Activated B cell treated with CpG ODN at 0.5 μM for 24 hours (primary cell): ENCODE measurements around the gene OSBPL2. TPM values are rescaled to one million over a fixed set of nuclear protein-coding genes. Genes with fewer than 3 reads are reported as not detected.

ENCODE experiments used
- ATAC-seq: fragments of 200-7000 bp; cut with Tn5 transposase; one replicate; pipeline ENCODE4 v1.10.0; 2021; ENCODE audit warnings: low read depth, mild to moderate bottlenecking, moderate library complexity
- CTCF ChIA-PET: fragments of 350-600 bp; sonication (Branson Sonifier 250); formaldehyde crosslinking; loops from one replicate; lab custom pipeline; 2021; ENCODE audit warnings: antibody characterized with exemption; lab: Charles Lee
- POLR2A ChIA-PET: fragments of 350-600 bp; sonication (Branson Sonifier 250); formaldehyde crosslinking; loops from one replicate; lab custom pipeline; 2021; ENCODE audit warnings: antibody characterized with exemption; lab: Charles Lee
- DNase-seq: peaks from one replicate; pipeline ENCODE4 v3.0.0; 2022
- H3K27ac Mint-ChIP-seq: one replicate; pipeline ENCODE4 v1.8.0; 2020; ENCODE audit warnings: mixed read lengths
- H3K27me3 Mint-ChIP-seq: one replicate; pipeline ENCODE4 v1.8.0; 2021; ENCODE audit warnings: mixed read lengths
- H3K36me3 Mint-ChIP-seq: one replicate; pipeline ENCODE4 v1.8.0; 2021; ENCODE audit warnings: low read depth, mixed read lengths
- H3K4me1 Mint-ChIP-seq: one replicate; pipeline ENCODE4 v1.8.0; 2021; ENCODE audit warnings: mixed read lengths
- H3K4me3 Mint-ChIP-seq: one replicate; pipeline ENCODE4 v1.8.0; 2020; ENCODE audit warnings: mild to moderate bottlenecking, mixed read lengths
- H3K9me3 Mint-ChIP-seq: one replicate; pipeline ENCODE4 v1.8.0; 2020; ENCODE audit warnings: mixed read lengths
- intact Hi-C: fragments of 100-400 bp; cut with micrococcal nuclease; formaldehyde crosslinking; loops from one replicate; pipeline ENCODE4 v1.15.1; 2024
- total RNA-seq: library from RNA; stranded (reverse); gene quantifications from 2 replicates; pipeline ENCODE4 v1.2.3, GENCODE V29; 2022
- TF ChIP-seq, protein P1 (sequence below): fragments of 200-600 bp; IDR thresholded peaks from one replicate; pipeline ENCODE4 v1.8.0; 2022; ENCODE audit warnings: antibody characterized with exemption, mild to moderate bottlenecking

Gene OSBPL2
- total RNA-seq, 1 donor from 2014 or later = 43.0 TPM

DNA sequence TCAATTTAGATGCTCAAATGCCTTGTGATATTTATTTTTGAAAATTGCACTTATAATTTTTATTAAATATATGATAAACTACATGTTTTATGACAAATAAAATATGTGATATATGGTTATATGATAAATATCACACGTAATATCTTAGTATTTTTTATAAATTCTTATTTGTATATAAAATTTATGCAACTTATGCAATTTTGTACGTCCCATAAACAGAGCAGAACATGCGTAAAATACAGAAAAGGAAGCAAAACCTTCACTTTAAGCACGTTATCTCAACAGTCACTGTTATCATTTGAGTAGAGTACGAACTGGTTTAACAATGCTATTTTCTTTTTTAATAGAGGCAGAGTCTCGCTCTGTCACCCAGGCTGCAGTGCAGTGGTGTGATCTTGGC lies 48.8 kb downstream of the OSBPL2 start:
- H3K27ac Mint-ChIP-seq = no peak overlapping the region
- H3K36me3 Mint-ChIP-seq = peaks cover 69% of the 10 kb centered on the region
- POLR2A ChIA-PET = no interaction called here

DNA sequence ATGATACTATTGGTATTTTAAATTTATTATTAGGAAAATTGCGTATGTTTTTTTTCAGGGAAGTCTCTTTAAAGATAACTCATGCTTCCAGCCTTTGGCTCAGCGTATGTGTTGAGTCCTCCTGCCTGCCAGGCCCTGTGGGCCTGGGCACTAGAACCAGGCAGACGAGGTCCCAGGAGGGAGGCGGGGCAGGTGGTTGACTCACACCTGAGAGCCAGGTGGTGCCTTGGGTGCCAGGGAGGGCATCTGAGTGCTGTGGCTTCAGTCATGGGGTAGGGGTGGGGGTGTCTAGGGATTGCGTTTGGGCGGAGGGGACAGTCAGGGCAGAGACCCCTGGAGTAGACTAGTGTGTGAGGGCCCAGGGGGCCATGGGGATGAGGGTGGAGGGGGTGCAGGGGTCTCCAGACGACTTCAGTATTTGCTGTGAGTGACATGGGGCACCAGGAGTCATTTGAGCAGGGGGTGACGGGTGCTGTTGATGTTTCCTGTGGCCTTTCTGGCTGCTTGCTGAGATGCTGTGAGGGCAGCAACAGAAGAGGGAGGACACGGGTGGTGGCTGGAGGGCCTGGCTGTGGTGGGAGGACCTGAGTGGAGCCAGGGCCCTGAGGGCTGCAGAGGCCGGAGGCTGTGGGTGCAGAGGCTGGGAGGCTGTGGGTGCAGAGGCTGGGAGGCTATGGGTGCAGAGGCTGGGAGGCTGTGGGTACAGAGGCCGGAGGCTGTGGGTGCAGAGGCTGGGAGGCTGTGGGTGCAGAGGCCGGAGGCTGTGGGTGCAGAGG lies 49.6 kb downstream of the OSBPL2 start:
- H3K36me3 Mint-ChIP-seq = peaks cover 67% of the 10 kb centered on the region

More for the DNA sequence above, 48.8 kb downstream of the OSBPL2 start:
- ATAC-seq = no peak
- no peaks in the 10 kb centered on the region for H3K9me3 Mint-ChIP-seq
- CTCF ChIA-PET = no interaction called here
- H3K4me3 Mint-ChIP-seq = no peak overlapping the region
- DNase-seq = no peak
- intact Hi-C loops = no loop called here
- peaks cover 9% of the 10 kb centered on the region for H3K4me1 Mint-ChIP-seq
- no peaks in the 10 kb centered on the region for H3K27me3 Mint-ChIP-seq
- TF ChIP-seq, protein P1, sequence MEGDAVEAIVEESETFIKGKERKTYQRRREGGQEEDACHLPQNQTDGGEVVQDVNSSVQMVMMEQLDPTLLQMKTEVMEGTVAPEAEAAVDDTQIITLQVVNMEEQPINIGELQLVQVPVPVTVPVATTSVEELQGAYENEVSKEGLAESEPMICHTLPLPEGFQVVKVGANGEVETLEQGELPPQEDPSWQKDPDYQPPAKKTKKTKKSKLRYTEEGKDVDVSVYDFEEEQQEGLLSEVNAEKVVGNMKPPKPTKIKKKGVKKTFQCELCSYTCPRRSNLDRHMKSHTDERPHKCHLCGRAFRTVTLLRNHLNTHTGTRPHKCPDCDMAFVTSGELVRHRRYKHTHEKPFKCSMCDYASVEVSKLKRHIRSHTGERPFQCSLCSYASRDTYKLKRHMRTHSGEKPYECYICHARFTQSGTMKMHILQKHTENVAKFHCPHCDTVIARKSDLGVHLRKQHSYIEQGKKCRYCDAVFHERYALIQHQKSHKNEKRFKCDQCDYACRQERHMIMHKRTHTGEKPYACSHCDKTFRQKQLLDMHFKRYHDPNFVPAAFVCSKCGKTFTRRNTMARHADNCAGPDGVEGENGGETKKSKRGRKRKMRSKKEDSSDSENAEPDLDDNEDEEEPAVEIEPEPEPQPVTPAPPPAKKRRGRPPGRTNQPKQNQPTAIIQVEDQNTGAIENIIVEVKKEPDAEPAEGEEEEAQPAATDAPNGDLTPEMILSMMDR = no peak

DNA sequence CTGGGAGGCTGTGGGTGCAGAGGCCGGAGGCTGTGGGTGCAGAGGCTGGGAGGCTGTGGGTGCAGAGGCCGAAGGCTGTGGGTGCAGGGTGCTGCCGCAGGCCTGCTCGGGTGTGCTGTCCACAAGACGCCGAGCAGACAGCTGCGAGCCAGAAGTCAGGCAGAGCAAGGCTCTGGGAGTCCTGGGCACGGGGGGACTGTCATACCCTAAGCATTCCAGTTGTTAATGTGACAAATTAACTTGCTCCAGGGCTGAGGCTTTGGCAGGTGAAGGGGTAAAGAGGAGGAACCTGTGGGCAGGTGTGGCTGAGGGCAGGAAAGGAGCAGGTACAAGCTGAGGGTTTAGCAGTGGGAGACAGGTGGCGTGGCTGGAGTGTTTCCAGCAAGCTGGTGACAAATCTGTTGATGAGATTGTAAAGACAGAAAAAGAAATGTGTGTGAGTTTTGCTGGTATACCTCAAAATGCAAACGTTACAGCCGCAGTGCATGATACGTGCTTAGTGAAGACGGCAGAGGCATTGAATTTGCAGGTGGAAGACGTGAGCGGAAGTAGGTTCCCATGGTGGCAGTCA lies 50.3 kb downstream of the OSBPL2 start:
- TF ChIP-seq, protein P1 = no peak
- POLR2A ChIA-PET = no interaction called here
- Mint-ChIP-seq H3K4me1 (peaks cover 22% of the 10 kb centered on the region), H3K27me3 (no peaks in the 10 kb centered on the region), H3K9me3 (no peaks in the 10 kb centered on the region), H3K27ac (no peak overlapping the region), H3K36me3 (peaks cover 64% of the 10 kb centered on the region), H3K4me3 (no peak overlapping the region)
- CTCF ChIA-PET = no interaction called here
- ATAC-seq (no peak), DNase-seq (no peak)
- intact Hi-C loops = no loop called here

More for the DNA sequence above, 49.6 kb downstream of the OSBPL2 start:
- DNase-seq (no peak), ATAC-seq (no peak)
- Mint-ChIP-seq H3K27ac (no peak overlapping the region), H3K27me3 (no peaks in the 10 kb centered on the region), H3K4me1 (peaks cover 15% of the 10 kb centered on the region), H3K4me3 (no peak overlapping the region), H3K9me3 (no peaks in the 10 kb centered on the region)
- ChIA-PET CTCF (no interaction called here), POLR2A (no interaction called here)
- TF ChIP-seq, protein P1 = no peak
- intact Hi-C loops = no loop called here

DNA sequence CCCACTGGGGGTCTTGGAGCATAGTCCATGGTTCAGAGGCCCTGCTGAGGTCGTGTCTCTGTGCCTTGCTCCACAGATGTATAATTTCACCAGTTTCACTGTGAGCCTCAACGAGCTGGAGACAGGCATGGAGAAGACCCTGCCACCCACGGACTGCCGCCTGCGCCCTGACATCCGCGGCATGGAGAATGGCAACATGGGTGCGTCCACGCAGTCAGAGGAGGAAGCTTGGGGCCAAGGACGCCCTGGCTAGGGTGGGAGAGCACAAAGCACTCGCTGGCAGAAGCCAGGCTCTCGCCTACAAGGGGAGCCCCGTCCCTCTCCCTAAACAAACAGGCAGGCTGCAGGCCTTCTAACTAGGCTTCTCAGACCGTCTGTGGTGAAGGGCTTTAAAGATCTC lies 50.8 kb downstream of the OSBPL2 start:
- no peak overlapping the region for H3K27ac Mint-ChIP-seq
- peaks cover 64% of the 10 kb centered on the region for H3K36me3 Mint-ChIP-seq
- no peaks in the 10 kb centered on the region for H3K9me3 Mint-ChIP-seq
- intact Hi-C loops = no loop called here
- no peaks in the 10 kb centered on the region for H3K27me3 Mint-ChIP-seq
- ATAC-seq = no peak
- CTCF ChIA-PET = no interaction called here
- TF ChIP-seq, protein P1 = no peak
- POLR2A ChIA-PET = no interaction called here
- DNase-seq = no peak
- no peak overlapping the region for H3K4me3 Mint-ChIP-seq
- H3K4me1 Mint-ChIP-seq = peaks cover 27% of the 10 kb centered on the region

DNA sequence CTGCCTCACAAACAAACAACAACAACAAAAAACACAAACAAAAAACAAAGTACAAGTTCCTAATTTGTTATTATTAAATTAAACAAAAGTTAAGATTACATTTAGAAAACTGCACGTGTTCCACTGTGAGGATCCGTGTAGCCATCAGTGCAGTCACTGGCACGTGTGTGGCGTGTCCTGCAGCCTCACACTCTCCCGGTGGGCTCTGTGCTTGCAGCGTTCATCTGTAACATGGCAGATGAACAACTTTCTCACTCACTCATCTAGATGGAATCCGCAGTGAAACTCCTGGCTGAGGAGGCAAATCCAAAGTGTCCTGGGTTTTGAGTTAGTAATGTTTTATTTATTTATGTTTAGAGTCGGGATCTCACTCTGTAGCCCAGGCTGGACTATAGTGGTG lies 51.6 kb downstream of the OSBPL2 start:
- Mint-ChIP-seq H3K27me3 (no peaks in the 10 kb centered on the region), H3K9me3 (no peaks in the 10 kb centered on the region), H3K27ac (no peak overlapping the region), H3K4me3 (no peak overlapping the region), H3K36me3 (peaks cover 64% of the 10 kb centered on the region), H3K4me1 (peaks cover 31% of the 10 kb centered on the region)
- TF ChIP-seq, protein P1 = no peak
- no peak for ATAC-seq
- POLR2A ChIA-PET = interaction anchor here (0.6 kb wide), 1 partner anchor 55 kb away, joined by 6 read pairs; no protein-coding TSS in a partner anchor
- intact Hi-C loops = no loop called here
- CTCF ChIA-PET = no interaction called here
- no peak for DNase-seq
